Suppressor macrophage treated with lipopolysaccharide for 1 hour (primary cell): ENCODE measurements around the gene MAPT.

Experiments used
- DNase-seq, 3 donors: peaks; one replicate each; pipeline ENCODE4 v3.0.0-alpha.2; 2020 to 2022

MAPT gene

GRCh38 chr17:46037722-46038255 is 143.4 kb downstream of the MAPT start:
- no peak for DNase-seq

- DNase-seq = no peak
These were observed 144.1 kb downstream of the MAPT start for GRCh38 chr17:46038414-46038813.

GRCh38 chr17:46038937-46039336 is 144.6 kb downstream of the MAPT start:
- no peak for DNase-seq

- no peak for DNase-seq
These were observed 145.3 kb downstream of the MAPT start for GRCh38 chr17:46039592-46040186.

- no peak for DNase-seq
These were observed 147.9 kb downstream of the MAPT start for GRCh38 chr17:46042246-46042645.

GRCh38 chr17:46042925-46043324 is 148.6 kb downstream of the MAPT start:
- DNase-seq = no peak

GRCh38 chr17:46043606-46044005 is 149.3 kb downstream of the MAPT start:
- no peak for DNase-seq

GRCh38 chr17:46044286-46044928 is 150.1 kb downstream of the MAPT start:
- peak; percentile 78 to 80 (median 79) for DNase-seq

GRCh38 chr17:46044989-46045388 is 150.6 kb downstream of the MAPT start:
- no peak for DNase-seq

- DNase-seq = no peak
These were observed 151.3 kb downstream of the MAPT start for GRCh38 chr17:46045639-46046038.

- peak; percentile 24 to 45 (median 36) for DNase-seq
These were observed 152.6 kb downstream of the MAPT start for GRCh38 chr17:46046957-46047356.

- DNase-seq = no peak
These were observed 153.0 kb downstream of the MAPT start for GRCh38 chr17:46047398-46047797.

GRCh38 chr17:46047856-46048255 is 153.5 kb downstream of the MAPT start:
- no peak for DNase-seq

- DNase-seq = no peak
These were observed 155.3 kb downstream of the MAPT start for GRCh38 chr17:46049656-46050055.

- no peak for DNase-seq
These were observed 159.7 kb downstream of the MAPT start for GRCh38 chr17:46053911-46054534.

- DNase-seq = peak in 1 of 3 donors; percentile 3
These were observed 162.5 kb downstream of the MAPT start for GRCh38 chr17:46056800-46057304.

- DNase-seq = no peak
These were observed 163.0 kb downstream of the MAPT start for GRCh38 chr17:46057366-46057765.

- no peak for DNase-seq
These were observed 165.1 kb downstream of the MAPT start for GRCh38 chr17:46059486-46059885.

GRCh38 chr17:46060461-46060860 is 166.1 kb downstream of the MAPT start:
- no peak for DNase-seq

GRCh38 chr17:46061435-46061834 is 167.1 kb downstream of the MAPT start:
- DNase-seq = peak; percentile 7 to 56 (median 41)

- DNase-seq = peak in 2 of 3 donors; percentile 6 to 22
These were observed 168.9 kb downstream of the MAPT start for GRCh38 chr17:46063241-46063640.

GRCh38 chr17:46064460-46064859 is 170.1 kb downstream of the MAPT start:
- DNase-seq = no peak

- no peak for DNase-seq
These were observed 177.4 kb downstream of the MAPT start for GRCh38 chr17:46071796-46072195.

GRCh38 chr17:46072998-46073397 is 178.6 kb downstream of the MAPT start:
- no peak for DNase-seq
